Hepatocyte (in vitro differentiated cells): ENCODE measurements around the gene TEX14.

ENCODE experiments used
- EZH2 ChIP-seq: fragments of 200-600 bp; sonication (generic); IDR thresholded peaks from 2 replicates; pipeline ENCODE4 v1.6.1; 2016; ENCODE audit warnings: antibody characterized with exemption, mild to moderate bottlenecking, borderline replicate concordance
- TF ChIP-seq, protein P1 (sequence below): fragments of 200-600 bp; sonication (generic); IDR thresholded peaks from 2 replicates; pipeline ENCODE4 v1.5.1; 2016; ENCODE audit warnings: antibody characterized with exemption, mild to moderate bottlenecking; ENCODE audit not compliant: poor library complexity

DNA sequence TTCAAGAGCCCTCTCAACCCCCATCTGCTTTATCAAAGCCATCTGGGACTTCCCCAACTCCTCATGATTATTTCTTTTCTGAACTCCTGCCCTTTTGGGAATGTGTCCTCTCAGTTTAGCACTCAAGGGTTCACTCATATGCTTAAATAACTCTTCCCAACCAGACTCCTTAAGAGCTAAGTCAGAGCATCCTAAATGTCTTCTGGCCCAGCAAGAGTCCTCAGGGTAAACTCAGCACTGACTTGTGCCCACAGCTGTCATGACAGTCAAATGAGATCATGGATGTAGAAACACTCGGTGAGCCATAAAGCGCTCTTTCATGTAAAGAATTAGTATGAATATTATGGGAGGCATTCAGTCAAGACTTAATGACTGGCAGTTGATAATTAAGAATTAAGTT lies 85.9 kb downstream of the TEX14 start:
- TF ChIP-seq, protein P1, sequence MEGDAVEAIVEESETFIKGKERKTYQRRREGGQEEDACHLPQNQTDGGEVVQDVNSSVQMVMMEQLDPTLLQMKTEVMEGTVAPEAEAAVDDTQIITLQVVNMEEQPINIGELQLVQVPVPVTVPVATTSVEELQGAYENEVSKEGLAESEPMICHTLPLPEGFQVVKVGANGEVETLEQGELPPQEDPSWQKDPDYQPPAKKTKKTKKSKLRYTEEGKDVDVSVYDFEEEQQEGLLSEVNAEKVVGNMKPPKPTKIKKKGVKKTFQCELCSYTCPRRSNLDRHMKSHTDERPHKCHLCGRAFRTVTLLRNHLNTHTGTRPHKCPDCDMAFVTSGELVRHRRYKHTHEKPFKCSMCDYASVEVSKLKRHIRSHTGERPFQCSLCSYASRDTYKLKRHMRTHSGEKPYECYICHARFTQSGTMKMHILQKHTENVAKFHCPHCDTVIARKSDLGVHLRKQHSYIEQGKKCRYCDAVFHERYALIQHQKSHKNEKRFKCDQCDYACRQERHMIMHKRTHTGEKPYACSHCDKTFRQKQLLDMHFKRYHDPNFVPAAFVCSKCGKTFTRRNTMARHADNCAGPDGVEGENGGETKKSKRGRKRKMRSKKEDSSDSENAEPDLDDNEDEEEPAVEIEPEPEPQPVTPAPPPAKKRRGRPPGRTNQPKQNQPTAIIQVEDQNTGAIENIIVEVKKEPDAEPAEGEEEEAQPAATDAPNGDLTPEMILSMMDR: no peak
- no peak for TF ChIP-seq EZH2
